ENCODE results near the gene RBM39.

RBM39 gene

GRCh38 chr20:35742741-35743523, 872 bp upstream of the RBM39 start:
- peak overlapping the region; percentile 100 for H3K27ac ChIP-seq
- no peak for TF ChIP-seq CTCF (conservative IDR thresholded peaks at IDR 0.05)

GRCh38 chr20:35739294-35740163, 2.5 kb downstream of the RBM39 start:
- peak overlapping the region; percentile 100 for H3K27ac ChIP-seq

GRCh38 chr20:35738410-35739179, 3.5 kb downstream of the RBM39 start:
- no peak for TF ChIP-seq CTCF (conservative IDR thresholded peaks at IDR 0.05)
- no peak overlapping the region for H3K27ac ChIP-seq

More at GRCh38 chr20:35739294-35740163, 2.5 kb downstream of the RBM39 start:
- TF ChIP-seq CTCF (conservative IDR thresholded peaks at IDR 0.05) = peak; percentile 54

GRCh38 chr20:35737865-35738333, 4.2 kb downstream of the RBM39 start:
- no peak for TF ChIP-seq CTCF (conservative IDR thresholded peaks at IDR 0.05)
- no peak overlapping the region for H3K27ac ChIP-seq

GRCh38 chr20:35735826-35736470, 6.1 kb downstream of the RBM39 start:
- no peak for TF ChIP-seq CTCF (conservative IDR thresholded peaks at IDR 0.05)
- no peak overlapping the region for H3K27ac ChIP-seq

GRCh38 chr20:35734777-35735649, 7.0 kb downstream of the RBM39 start:
- TF ChIP-seq CTCF (conservative IDR thresholded peaks at IDR 0.05) = no peak
- no peak overlapping the region for H3K27ac ChIP-seq

Data from VCaP (cell line).